CD4-positive, alpha-beta T cell (primary cell): ENCODE results near the gene ABLIM2. TPM values are rescaled to one million over a fixed set of nuclear protein-coding genes. Genes with fewer than 3 reads are reported as not detected.

ENCODE experiments used
- ATAC-seq: fragments of 200-7000 bp; cut with Tn5 transposase; one replicate; pipeline ENCODE4 v1.10.0; 2022; ENCODE audit warnings: mild to moderate bottlenecking; ENCODE audit not compliant: poor library complexity
- CTCF ChIA-PET: fragments of 350-600 bp; sonication (Branson Sonifier 250); formaldehyde crosslinking; loops from one replicate; lab custom pipeline; 2021; ENCODE audit warnings: antibody characterized with exemption, inconsistent platforms; lab: Charles Lee
- POLR2A ChIA-PET: fragments of 350-600 bp; sonication (Branson Sonifier 250); formaldehyde crosslinking; loops from one replicate; lab custom pipeline; 2021; ENCODE audit warnings: antibody characterized with exemption, inconsistent platforms; lab: Charles Lee
- DNase-seq, 14 experiments: peaks; one replicate each; pipeline ENCODE4 v3.0.0-alpha.2; 2013 to 2020; ENCODE audit warnings: mixed read lengths in 2 of 14
- H3K27ac ChIP-seq, 2 donors: one replicate each; pipeline versions ENCODE4 v1.5.1 to v1.7.0; 2013; ENCODE audit warnings: low read length in 2 of 2, low read depth in 1 of 2, mild to moderate bottlenecking in 1 of 2
- H3K27me3 ChIP-seq, 2 experiments: 1 replicate in 1 of 2; 2 replicates in 1 of 2; pipeline versions ENCODE4 v1.6.1 to v1.7.0; 2013; ENCODE audit warnings: low read length in 2 of 2, control low read depth in 1 of 2, mild to moderate bottlenecking in 1 of 2, moderate library complexity in 1 of 2; ENCODE audit not compliant: insufficient read depth in 2 of 2, control insufficient read depth in 1 of 2
- H3K36me3 ChIP-seq: one replicate; pipeline ENCODE4 v1.6.1; 2013; ENCODE audit warnings: low read length, control low read depth; ENCODE audit not compliant: insufficient read depth
- H3K4me1 ChIP-seq: one replicate; pipeline ENCODE4 v1.6.1; 2013; ENCODE audit warnings: low read length, control low read depth; ENCODE audit not compliant: insufficient read depth
- H3K4me3 ChIP-seq: one replicate; pipeline ENCODE4 v1.5.1; 2013; ENCODE audit warnings: mild to moderate bottlenecking, low read length, moderate library complexity
- H3K9me3 ChIP-seq, 2 experiments: 1 replicate in 1 of 2; 2 replicates in 1 of 2; pipeline versions ENCODE4 v1.6.1 to v1.7.0; 2013; ENCODE audit warnings: low read length in 2 of 2, mild to moderate bottlenecking in 2 of 2, control low read depth in 1 of 2, moderate library complexity in 1 of 2; ENCODE audit not compliant: control insufficient read depth in 1 of 2, insufficient read depth in 1 of 2
- H3K27ac Mint-ChIP-seq: one replicate; pipeline ENCODE4 v1.8.0; 2020; ENCODE audit warnings: mixed read lengths
- H3K27me3 Mint-ChIP-seq: one replicate; pipeline ENCODE4 v1.8.0; 2021; ENCODE audit warnings: mixed read lengths
- H3K36me3 Mint-ChIP-seq: one replicate; pipeline ENCODE4 v1.8.0; 2021; ENCODE audit warnings: low read depth, mixed read lengths
- H3K4me1 Mint-ChIP-seq: one replicate; pipeline ENCODE4 v1.8.0; 2021; ENCODE audit warnings: low read depth, mixed read lengths
- H3K4me3 Mint-ChIP-seq: one replicate; pipeline ENCODE4 v1.8.0; 2020; ENCODE audit warnings: mild to moderate bottlenecking, mixed read lengths
- H3K9me3 Mint-ChIP-seq: one replicate; pipeline ENCODE4 v1.8.0; 2020; ENCODE audit warnings: mixed read lengths
- CTCF ChIP-seq: fragments of 200-600 bp; IDR thresholded peaks from one replicate; pipeline ENCODE4 v1.8.0; 2022; ENCODE audit warnings: antibody characterized with exemption, mild to moderate bottlenecking
- intact Hi-C, 2 experiments: fragments of 100-400 bp; cut with DNase I in 1 of 2; cut with micrococcal nuclease in 1 of 2; formaldehyde crosslinking; loops; one replicate each; pipeline versions ENCODE4 v1.15.1 to v1.9.0; 2023 to 2025; cut with DNase I, micrococcal nuclease
- total RNA-seq, 174 experiments: library from RNA in 2 of 174; stranded (reverse) in 2 of 174; gene quantifications; one replicate each; pipeline ENCODE4 v1.2.3 and lab custom pipeline; 2021 to 2026

The ABLIM2 gene
- total RNA-seq, 2 experiments from 2014 or later, result 2.5 to 2.7 TPM

GRCh38 chr4:8039290-8039689 is 119.3 kb downstream of the ABLIM2 start:
- Histone ChIP-seq H3K27ac (no peak overlapping the region), H3K9me3 (no peaks in the 10 kb centered on the region), H3K4me3 (no peak overlapping the region), H3K36me3 (no peaks in the 10 kb centered on the region), H3K27me3 (peaks cover 0 to 2% of the 10 kb centered on the region in 2 experiments), H3K4me1 (peaks cover 13% of the 10 kb centered on the region)
- Mint-ChIP-seq H3K4me3 (no peak overlapping the region), H3K4me1 (peaks cover 10% of the 10 kb centered on the region), H3K27ac (no peak overlapping the region), H3K9me3 (no peaks in the 10 kb centered on the region), H3K36me3 (no peaks in the 10 kb centered on the region), H3K27me3 (peaks cover 5% of the 10 kb centered on the region)
- ChIA-PET POLR2A (no interaction called here), CTCF (no interaction called here)
- ATAC-seq (no peak), DNase-seq (no peak)
- TF ChIP-seq CTCF, result no peak
- intact Hi-C loops, result no loop called here

GRCh38 chr4:8038719-8039251 is 119.8 kb downstream of the ABLIM2 start:
- intact Hi-C loops, result no loop called here
- CTCF ChIA-PET, result no interaction called here
- H3K4me1 Mint-ChIP-seq, result peaks cover 10% of the 10 kb centered on the region

GRCh38 chr4:8038083-8038482 is 120.5 kb downstream of the ABLIM2 start:
- Histone ChIP-seq H3K4me1 (peaks cover 13% of the 10 kb centered on the region), H3K9me3 (no peaks in the 10 kb centered on the region), H3K36me3 (no peaks in the 10 kb centered on the region), H3K4me3 (no peak overlapping the region), H3K27me3 (peaks cover 0 to 5% of the 10 kb centered on the region in 2 experiments), H3K27ac (no peak overlapping the region)
- H3K4me3 Mint-ChIP-seq, result no peak overlapping the region
- no peaks in the 10 kb centered on the region for H3K36me3 Mint-ChIP-seq
- H3K9me3 Mint-ChIP-seq, result no peaks in the 10 kb centered on the region
- intact Hi-C loops, result no loop called here
- TF ChIP-seq CTCF, result no peak
- ChIA-PET POLR2A (no interaction called here), CTCF (no interaction called here)
- no peak overlapping the region for H3K27ac Mint-ChIP-seq
- H3K27me3 Mint-ChIP-seq, result peaks cover 5% of the 10 kb centered on the region
- DNase-seq (no peak), ATAC-seq (no peak)
- H3K4me1 Mint-ChIP-seq, result peaks cover 10% of the 10 kb centered on the region

More at GRCh38 chr4:8038719-8039251, 119.8 kb downstream of the ABLIM2 start:
- H3K9me3 Mint-ChIP-seq, result no peaks in the 10 kb centered on the region
- Histone ChIP-seq H3K4me1 (peaks cover 13% of the 10 kb centered on the region), H3K4me3 (no peak overlapping the region), H3K27me3 (peaks cover 0 to 5% of the 10 kb centered on the region in 2 experiments), H3K36me3 (no peaks in the 10 kb centered on the region), H3K27ac (no peak overlapping the region), H3K9me3 (no peaks in the 10 kb centered on the region)
- H3K27me3 Mint-ChIP-seq, result peaks cover 5% of the 10 kb centered on the region
- ATAC-seq (no peak), DNase-seq (no peak)
- POLR2A ChIA-PET, result no interaction called here
- H3K27ac Mint-ChIP-seq, result no peak overlapping the region
- no peak overlapping the region for H3K4me3 Mint-ChIP-seq
- no peak for TF ChIP-seq CTCF
- no peaks in the 10 kb centered on the region for H3K36me3 Mint-ChIP-seq
